PC-9 (cell line): ENCODE measurements around the gene CD7.

ENCODE experiments used
- CTCF ChIP-seq: fragments of 200-600 bp; sonication (generic); conservative IDR thresholded peaks from 2 replicates; pipeline ENCODE4 v1.6.1; 2017; ENCODE audit warnings: mixed run types, antibody characterized with exemption, mild to moderate bottlenecking, moderate library complexity
- EZH2 ChIP-seq: fragments of 200-600 bp; sonication (generic); IDR thresholded peaks from 2 replicates; pipeline ENCODE4 v1.8.0; 2017; ENCODE audit warnings: antibody characterized with exemption, low read depth

- no peak for TF ChIP-seq CTCF
- TF ChIP-seq EZH2: no peak
Observed at GRCh38 chr17:82278786-82279391, 38.5 kb downstream of the CD7 start.
